Measurements from ENCODE around the gene MTMR2. TPM values are rescaled to one million over a fixed set of nuclear protein-coding genes. Genes with fewer than 3 reads are reported as not detected.

MTMR2 gene
- total RNA-seq, 1 experiment from 2014 or later: 59.0 TPM

DNA sequence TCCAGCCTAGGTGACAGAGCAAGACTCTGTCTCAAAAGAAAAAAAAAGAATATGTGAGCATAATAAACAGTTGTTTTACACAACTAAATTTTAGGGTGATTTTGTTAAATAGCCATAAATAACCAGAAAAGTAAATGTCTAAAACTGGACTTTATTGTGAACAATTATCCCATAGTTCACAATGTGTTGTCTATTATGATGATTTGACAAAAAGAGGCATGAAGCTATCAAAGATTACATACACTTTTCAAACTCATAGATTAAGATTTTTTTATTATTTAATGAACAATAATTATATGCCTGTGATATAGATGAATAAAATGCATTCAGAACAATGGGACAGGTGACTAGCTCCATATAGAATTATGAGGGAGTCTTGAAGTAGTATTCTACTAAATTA lies 27.0 kb upstream of the MTMR2 start:
- no peak overlapping the region for H3K23ac ChIP-seq (ENCODE audit: insufficient read length, low read depth, low read length)
- H2AFZ ChIP-seq (ENCODE audit: low read length): no peak overlapping the region
- no peaks in the 10 kb centered on the region for H3K79me1 ChIP-seq (ENCODE audit: insufficient read depth, low read depth, low read length, poor library complexity, severe bottlenecking)
- no peak overlapping the region for H2BK120ac ChIP-seq (ENCODE audit: low read depth, low read length, poor library complexity, severe bottlenecking)
- H3K9me3 ChIP-seq (ENCODE audit: control insufficient read depth, low read depth, low read length): peaks cover 5% of the 10 kb centered on the region
- H2BK15ac ChIP-seq (ENCODE audit: low read depth, low read length): no peak overlapping the region
- no peaks in the 10 kb centered on the region for H3K79me2 ChIP-seq (ENCODE audit: insufficient read depth, low read length)
- no peak for DNase-seq
- Mint-ChIP-seq H3K9me3 (peaks cover 23 to 30% of the 10 kb centered on the region in 2 experiments), H3K4me3 (no peak overlapping the region), H3K27me3 (ENCODE audit: low read depth) (no peaks in the 10 kb centered on the region), H3K4me1 (no peaks in the 10 kb centered on the region), H3K36me3 (ENCODE audit: insufficient read depth in 1 of 3, low read depth in 3 of 3) (peaks cover 9 to 18% (median 12%) of the 10 kb centered on the region in 3 experiments; a peak in 6 of 7 replicates), H3K27ac (no peak overlapping the region)
- no peaks in the 10 kb centered on the region for H3K4me1 ChIP-seq (ENCODE audit: insufficient read depth, low read length)
- no peak overlapping the region for H3T11ph ChIP-seq (ENCODE audit: low read length)
- H3K9ac ChIP-seq (ENCODE audit: extremely low read depth, insufficient read length, low read length): no peak overlapping the region
- no peak overlapping the region for H2BK12ac ChIP-seq (ENCODE audit: insufficient read length, low read depth, low read length)
- H2BK5ac ChIP-seq (ENCODE audit: insufficient read length, low read length): no peak overlapping the region
- no peaks in the 10 kb centered on the region for H3K27me3 ChIP-seq (ENCODE audit: insufficient read depth, low read length)
- no peak overlapping the region for H4K5ac ChIP-seq (ENCODE audit: insufficient read length, low read depth, low read length)
- H4K20me1 ChIP-seq (ENCODE audit: control insufficient read depth, insufficient read depth, insufficient read length): no peaks in the 10 kb centered on the region
- no peak overlapping the region for H2AK5ac ChIP-seq (ENCODE audit: insufficient read length, low read length)
- no peak overlapping the region for H2BK20ac ChIP-seq (ENCODE audit: low read depth, low read length, poor library complexity, severe bottlenecking)
- TF ChIP-seq, protein P1, sequence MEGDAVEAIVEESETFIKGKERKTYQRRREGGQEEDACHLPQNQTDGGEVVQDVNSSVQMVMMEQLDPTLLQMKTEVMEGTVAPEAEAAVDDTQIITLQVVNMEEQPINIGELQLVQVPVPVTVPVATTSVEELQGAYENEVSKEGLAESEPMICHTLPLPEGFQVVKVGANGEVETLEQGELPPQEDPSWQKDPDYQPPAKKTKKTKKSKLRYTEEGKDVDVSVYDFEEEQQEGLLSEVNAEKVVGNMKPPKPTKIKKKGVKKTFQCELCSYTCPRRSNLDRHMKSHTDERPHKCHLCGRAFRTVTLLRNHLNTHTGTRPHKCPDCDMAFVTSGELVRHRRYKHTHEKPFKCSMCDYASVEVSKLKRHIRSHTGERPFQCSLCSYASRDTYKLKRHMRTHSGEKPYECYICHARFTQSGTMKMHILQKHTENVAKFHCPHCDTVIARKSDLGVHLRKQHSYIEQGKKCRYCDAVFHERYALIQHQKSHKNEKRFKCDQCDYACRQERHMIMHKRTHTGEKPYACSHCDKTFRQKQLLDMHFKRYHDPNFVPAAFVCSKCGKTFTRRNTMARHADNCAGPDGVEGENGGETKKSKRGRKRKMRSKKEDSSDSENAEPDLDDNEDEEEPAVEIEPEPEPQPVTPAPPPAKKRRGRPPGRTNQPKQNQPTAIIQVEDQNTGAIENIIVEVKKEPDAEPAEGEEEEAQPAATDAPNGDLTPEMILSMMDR (conservative IDR thresholded peaks at IDR 0.05): no peak
- H3K23me2 ChIP-seq (ENCODE audit: insufficient read length, low read depth, low read length, poor library complexity, severe bottlenecking): no peaks in the 10 kb centered on the region
- H3K18ac ChIP-seq (ENCODE audit: insufficient read length, low read depth, low read length): no peak overlapping the region
- H3K14ac ChIP-seq (ENCODE audit: insufficient read depth, low read length): no peak overlapping the region
- no peak overlapping the region for H3K4me2 ChIP-seq (ENCODE audit: insufficient read depth, insufficient read length, low read length)
- H3K4ac ChIP-seq (ENCODE audit: low read depth, low read length): no peak overlapping the region
- H4K8ac ChIP-seq (replicated peaks; ENCODE audit: insufficient read length, low read depth, low read length): no peak overlapping the region
- H3K27ac ChIP-seq (ENCODE audit: insufficient read length, low read depth, low read length): no peak overlapping the region
- no peak overlapping the region for H3K56ac ChIP-seq (ENCODE audit: insufficient read length, low read depth, low read length)
- H4K91ac ChIP-seq (ENCODE audit: insufficient read length, low read depth, low read length): no peak overlapping the region

All from H9 (cell line).